HG03457 (cell line): ENCODE results near the gene OXTR.

ENCODE experiments used
- ATAC-seq: cut with Tn5 transposase; IDR thresholded peaks from one replicate; pipeline ENCODE4 v1.9.1; 2021; ENCODE audit warnings: moderate number of reproducible peaks; ENCODE audit not compliant: unreplicated experiment

Gene OXTR

GRCh38 chr3:8767667-8768363 lies 1.6 kb downstream of the OXTR start:
- ATAC-seq: peak; percentile 42

- no peak for ATAC-seq
Measured at GRCh38 chr3:8767256-8767666, 2.2 kb downstream of the OXTR start.

GRCh38 chr3:8766148-8766547 lies 3.3 kb downstream of the OXTR start:
- no peak for ATAC-seq

GRCh38 chr3:8765528-8765927 lies 3.9 kb downstream of the OXTR start:
- no peak for ATAC-seq

- no peak for ATAC-seq
Measured at GRCh38 chr3:8764528-8764927, 4.9 kb downstream of the OXTR start.

- no peak for ATAC-seq
Measured at GRCh38 chr3:8762607-8763377, 6.6 kb downstream of the OXTR start.

GRCh38 chr3:8761866-8762265 lies 7.5 kb downstream of the OXTR start:
- no peak for ATAC-seq

- ATAC-seq: no peak
Measured at GRCh38 chr3:8760506-8760905, 8.9 kb downstream of the OXTR start.

GRCh38 chr3:8760091-8760490 lies 9.3 kb downstream of the OXTR start:
- no peak for ATAC-seq

GRCh38 chr3:8759038-8759707 lies 10.2 kb downstream of the OXTR start:
- no peak for ATAC-seq

GRCh38 chr3:8757551-8758518 lies 11.6 kb downstream of the OXTR start:
- no peak for ATAC-seq

GRCh38 chr3:8756671-8757070 lies 12.7 kb downstream of the OXTR start:
- ATAC-seq: no peak

- ATAC-seq: no peak
Measured at GRCh38 chr3:8755564-8756237, 13.7 kb downstream of the OXTR start.

- no peak for ATAC-seq
Measured at GRCh38 chr3:8755097-8755496, 14.3 kb downstream of the OXTR start.

- no peak for ATAC-seq
Measured at GRCh38 chr3:8752832-8753231, 16.6 kb downstream of the OXTR start.

- ATAC-seq: no peak
Measured at GRCh38 chr3:8749316-8749715, 20.1 kb downstream of the OXTR start.

GRCh38 chr3:8746780-8747345 lies 22.6 kb downstream of the OXTR start:
- no peak for ATAC-seq

- no peak for ATAC-seq
Measured at GRCh38 chr3:8745619-8746370, 23.6 kb downstream of the OXTR start.

- no peak for ATAC-seq
Measured at GRCh38 chr3:8743911-8744310, 25.5 kb downstream of the OXTR start.
